SH-SY5Y (cell line): ENCODE measurements around the gene NPLOC4.

ENCODE experiments used
- GATA2 ChIP-seq: IDR thresholded peaks from 2 replicates; pipeline ENCODE4 v1.6.1; 2011; ENCODE audit warnings: mild to moderate bottlenecking, low read depth, low read length
- GATA3 ChIP-seq: IDR thresholded peaks from 2 replicates; pipeline ENCODE4 v1.6.1; 2011; ENCODE audit warnings: low read depth, mild to moderate bottlenecking, low read length, moderate library complexity

NPLOC4 gene

DNA sequence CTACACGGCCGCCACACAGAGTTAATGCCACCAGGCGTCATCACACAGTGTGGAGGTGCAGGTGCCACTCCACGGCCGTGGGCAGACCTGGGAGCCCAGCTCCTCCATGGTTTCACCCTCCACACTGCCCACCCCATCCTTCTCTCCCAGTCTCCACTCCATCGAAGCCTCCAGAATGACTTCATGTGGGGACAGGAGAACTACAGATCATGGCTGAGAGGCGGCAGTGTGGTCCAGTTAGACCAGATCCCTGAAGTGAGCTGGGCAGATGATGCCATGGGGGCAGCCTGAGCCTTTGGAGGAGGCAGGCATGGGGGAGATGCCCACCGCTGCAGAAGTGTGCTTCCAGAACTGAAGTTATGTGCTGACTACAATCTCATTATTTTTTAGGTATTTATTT lies 46.8 kb downstream of the NPLOC4 start:
- TF ChIP-seq GATA3, result no peak
- TF ChIP-seq GATA2, result no peak

DNA sequence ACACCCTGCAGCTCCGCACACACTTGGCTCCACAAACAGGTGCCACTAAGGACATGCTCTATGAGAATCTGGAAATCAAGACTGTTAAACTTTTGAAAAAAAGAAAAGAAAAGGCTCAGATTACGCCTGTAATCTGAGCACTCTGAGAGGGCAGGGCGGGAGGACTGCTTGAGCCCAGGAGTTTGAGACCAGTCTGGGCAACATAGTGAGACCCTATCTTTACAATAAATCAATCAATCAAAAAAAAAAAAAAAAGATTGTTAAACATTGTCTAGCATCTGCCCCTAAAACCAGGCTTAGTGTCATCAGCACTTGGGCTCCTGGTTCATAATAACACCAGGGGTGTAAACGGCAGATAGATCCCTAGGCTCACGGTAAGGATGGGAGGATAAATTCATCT lies 47.3 kb downstream of the NPLOC4 start:
- no peak for TF ChIP-seq GATA2
- TF ChIP-seq GATA3, result no peak

DNA sequence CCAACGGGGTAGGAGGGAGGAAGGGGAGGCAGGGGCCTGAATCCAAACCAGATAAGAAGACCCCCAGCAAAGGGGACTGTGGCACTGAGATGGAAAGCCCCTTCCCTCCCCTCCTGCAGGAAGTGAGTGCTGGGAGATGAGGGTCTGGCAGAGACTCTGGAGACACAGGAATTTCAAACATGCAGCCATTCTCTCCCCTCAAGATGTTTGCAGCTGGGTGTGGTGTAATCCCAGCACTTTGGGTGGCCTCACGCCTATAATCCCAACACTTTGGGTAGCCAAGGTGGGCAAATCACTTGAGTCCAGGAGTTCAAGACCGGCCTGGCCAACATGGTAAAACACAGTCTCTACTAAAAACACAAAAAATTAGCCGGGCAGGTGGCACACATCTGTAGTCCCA lies 50.8 kb downstream of the NPLOC4 start:
- no peak for TF ChIP-seq GATA3

DNA sequence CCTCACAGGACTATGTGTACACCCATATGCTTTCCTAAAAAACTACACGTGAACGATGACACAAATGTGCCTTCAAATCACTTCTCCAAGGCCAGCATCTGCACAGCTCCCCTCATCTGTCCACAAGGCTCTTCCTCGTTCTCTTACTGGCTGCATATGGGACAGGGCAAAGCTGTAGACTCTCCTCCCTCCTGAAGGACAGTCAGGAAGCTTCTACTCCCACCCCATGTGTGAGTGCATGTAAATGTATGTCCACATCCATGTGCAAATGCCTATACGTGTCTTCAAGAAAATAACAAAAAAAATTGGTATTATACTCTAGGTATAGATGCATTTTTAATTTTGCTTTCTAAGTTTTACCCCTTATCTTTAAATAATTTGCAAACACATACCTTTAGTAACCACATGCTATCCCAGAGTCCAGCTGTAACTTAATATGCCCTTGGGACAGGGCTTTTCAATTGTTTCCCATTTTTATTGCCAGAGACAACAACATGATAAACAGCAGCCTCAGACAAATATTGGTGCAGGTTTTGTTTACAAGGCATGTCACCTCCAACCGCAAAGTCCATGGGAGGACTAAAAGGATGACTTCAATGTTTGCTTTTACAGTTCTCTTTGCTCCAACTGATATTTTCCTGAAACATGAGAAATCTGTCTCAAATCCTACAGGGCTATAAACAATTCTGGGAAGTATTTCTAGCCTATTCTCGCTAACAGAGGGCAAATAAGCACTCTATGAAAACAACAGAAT lies 53.1 kb downstream of the NPLOC4 start:
- no peak for TF ChIP-seq GATA3
- TF ChIP-seq GATA2, result no peak

DNA sequence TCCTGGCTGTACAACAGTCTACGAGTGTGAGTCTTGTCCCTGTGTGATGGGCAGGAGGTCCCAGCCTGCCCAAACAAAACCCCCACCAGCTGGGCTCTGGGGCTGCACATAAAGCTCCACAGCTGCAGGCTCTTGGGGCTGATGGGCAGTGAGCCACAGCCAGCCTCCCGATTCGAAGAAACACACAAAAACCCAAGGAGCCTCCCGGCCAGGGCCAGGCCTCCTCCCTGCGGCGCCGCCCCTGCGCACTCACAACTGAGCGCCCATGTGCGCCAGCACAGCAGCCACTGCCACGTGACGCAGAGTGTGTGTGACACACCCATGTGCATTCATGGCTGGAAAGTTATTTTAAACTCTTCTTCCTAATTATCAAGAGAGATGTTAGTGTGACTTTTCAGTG lies 54.2 kb downstream of the NPLOC4 start:
- TF ChIP-seq GATA2 (no peak), GATA3 (no peak)

DNA sequence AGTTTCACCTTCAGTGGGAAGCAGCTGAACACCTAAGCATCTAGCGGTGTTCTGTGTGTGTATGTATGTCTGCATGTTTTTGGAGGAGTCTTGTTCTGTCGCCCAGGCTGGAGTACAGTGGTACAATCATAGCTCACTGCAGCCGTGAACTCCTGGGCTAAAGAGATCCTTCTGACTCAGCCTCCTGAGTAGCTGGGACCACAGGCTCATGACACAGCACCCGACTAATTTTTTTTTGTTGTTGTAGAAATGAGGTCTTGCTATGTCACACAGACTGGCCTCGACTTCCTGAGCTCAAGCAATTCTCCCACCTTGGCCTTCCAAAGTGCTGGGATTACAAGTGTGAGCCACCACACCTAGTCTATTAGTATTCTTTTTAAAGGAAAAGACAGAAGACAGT lies 54.6 kb downstream of the NPLOC4 start:
- TF ChIP-seq GATA3 (no peak), GATA2 (no peak)

DNA sequence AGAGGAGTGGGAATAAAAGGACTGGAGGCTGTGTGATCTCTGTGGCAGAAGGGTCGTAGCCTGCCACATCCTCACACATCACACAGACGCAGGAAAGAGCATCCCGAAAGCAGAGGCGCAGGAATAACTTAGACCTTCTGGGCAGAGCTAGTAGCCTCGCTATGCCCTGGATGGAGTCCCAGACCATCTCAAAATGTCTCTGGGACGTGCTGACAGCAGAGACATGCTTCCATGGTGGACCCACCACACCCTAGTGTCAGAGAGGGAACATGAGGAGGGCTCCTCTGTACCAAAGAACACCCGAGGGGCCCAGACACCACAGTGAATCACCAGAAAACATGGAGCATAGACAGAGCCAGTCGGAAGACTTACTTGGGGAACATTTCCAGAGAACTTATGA lies 55.2 kb downstream of the NPLOC4 start:
- TF ChIP-seq GATA2 (no peak), GATA3 (no peak)

DNA sequence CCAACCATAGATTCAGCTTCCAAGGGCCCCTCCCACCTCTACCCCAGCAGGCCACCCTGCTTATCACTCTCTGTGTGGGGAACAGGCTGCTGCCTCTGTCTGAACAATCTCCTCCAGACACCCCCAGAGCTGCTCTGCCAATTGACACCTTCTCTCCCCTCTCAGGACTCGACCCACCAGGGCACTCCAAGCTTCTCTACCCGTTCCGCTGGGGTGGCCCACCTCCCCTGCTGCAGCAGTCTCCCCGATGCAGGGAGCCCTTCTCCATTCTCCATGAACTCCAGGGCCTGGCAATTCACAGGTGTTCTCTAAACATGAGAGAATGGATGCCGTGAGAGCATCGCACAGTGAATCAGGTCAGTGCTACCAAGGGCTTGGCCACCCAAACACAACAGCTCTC lies 56.4 kb downstream of the NPLOC4 start:
- TF ChIP-seq GATA2 (no peak), GATA3 (no peak)

DNA sequence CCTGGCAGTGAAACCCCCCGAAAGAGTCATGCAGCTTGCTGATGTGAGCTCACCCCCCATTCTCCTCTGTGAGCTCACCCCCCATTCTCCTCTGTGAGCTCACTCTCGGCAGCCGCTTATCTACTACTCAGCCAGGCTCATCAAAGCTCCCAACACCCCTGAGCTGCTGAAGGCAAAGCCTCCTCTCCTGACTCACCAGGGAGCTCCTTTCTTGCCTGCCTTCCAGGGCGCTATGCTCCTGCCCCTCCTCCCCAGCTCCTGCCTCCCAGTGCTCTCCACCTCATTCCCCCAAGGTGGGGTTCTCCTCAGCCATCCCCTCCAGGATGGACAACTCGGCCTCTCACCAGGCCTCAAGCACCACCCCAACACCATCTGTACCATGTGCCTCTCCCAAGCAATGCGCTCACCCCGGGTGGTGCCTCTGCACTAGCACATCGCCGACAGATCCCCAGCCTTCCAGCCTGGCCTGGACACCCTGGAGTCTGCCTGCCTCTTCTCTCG lies 57.0 kb downstream of the NPLOC4 start:
- TF ChIP-seq GATA2, result no peak
- TF ChIP-seq GATA3, result no peak

DNA sequence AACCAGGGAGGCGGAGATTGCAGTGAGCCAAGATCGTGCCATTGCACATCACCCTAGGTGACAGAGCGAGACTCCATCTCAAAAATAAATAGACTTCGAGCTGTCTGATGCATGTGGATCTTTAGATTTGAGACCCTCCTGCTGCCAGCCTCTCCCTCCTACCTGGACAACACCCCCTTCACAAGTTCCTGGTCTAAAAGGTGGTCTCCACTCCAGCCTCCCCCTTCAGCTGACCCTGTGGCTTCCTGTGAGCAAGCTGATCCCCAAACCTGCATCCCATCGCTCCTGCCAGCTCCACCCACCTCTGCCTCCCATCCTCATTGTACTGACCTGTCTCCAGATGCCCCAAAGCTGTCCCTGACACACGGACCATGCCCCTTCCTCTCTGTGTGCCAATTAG lies 57.6 kb downstream of the NPLOC4 start:
- TF ChIP-seq GATA3, result no peak
- no peak for TF ChIP-seq GATA2

DNA sequence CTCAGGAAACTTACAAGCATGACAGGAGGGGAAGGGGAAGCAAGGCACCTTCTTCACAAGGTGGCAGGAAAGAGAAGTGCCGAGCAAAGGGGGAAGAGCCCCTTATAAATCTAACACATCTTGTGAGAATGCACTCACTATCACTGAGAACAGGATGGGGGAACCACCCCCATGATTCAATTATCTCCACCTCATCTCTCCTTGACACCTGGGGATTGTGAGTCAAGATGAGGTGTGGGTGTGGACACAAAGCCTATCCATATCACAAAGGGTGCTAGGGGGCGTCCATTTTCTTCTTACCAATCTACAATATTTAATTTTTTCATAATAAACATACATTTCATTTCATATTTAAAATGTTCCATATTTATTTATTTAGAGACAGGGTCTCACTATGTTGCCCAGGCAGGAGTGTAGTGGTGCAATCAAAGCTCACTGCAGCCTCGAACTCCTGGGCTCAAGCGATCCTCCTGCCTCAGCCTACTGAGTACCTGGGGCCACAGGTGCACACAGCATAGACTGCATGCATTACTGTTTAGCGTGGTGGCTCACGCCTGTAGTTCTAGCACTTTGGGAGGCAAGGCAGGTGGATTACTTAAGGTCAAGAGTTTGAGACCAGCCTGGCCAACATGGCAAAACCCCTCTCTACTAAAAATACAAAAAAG lies 58.2 kb downstream of the NPLOC4 start:
- TF ChIP-seq GATA3 (no peak), GATA2 (no peak)

DNA sequence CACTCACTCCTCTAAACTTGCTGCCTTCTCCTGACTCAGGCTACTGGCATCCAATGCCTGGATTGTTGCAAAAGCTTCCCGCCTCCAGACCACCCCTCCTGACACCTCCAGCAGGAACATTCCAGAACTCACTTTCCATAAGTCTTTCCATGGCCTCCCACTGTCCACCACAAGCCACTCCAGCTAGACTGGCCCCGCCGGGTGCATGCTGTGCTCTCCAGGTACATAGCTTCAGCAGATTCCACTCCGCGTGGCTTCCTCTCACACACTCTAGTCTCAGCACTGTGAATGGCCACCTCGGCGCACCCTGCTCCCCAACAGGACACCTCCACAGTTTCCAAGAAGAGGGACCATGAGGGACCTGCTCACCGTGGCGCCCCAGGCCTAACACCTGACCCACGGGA lies 58.9 kb downstream of the NPLOC4 start:
- TF ChIP-seq GATA3 (no peak), GATA2 (no peak)

DNA sequence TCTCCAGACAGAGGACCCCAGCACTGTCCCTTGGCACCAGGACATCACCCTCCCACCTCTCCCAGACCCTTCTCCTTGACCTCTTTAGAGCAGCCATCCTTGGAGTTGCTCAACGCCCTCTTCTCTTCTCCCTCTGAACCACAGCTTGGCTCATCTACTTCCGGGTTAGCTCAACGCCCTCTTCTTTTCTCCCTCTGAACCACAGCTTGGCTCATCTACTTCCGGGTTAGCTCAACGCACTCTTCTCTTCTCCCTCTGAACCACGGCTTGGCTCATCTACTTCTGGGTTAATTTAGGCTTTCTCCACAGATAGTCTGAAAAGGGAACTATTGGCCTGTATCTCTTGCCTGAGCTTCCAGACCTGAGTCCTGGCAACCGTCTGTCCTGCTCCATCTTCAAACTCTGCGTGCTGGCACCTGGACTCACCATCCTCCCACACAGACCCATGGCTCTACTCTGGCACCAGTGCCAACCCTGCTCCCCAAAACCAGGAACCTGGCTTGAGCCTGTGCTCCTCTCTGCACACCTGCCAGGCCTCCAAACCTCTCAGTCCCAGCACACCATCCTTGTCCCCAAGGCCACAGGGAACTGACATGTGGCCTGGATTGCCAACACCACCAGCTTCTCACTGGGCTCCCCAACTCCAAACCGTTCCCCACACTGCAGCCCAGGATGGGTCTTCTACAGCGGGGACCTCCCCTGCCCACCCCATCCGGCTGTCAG lies 59.5 kb downstream of the NPLOC4 start:
- TF ChIP-seq GATA2, result no peak
- TF ChIP-seq GATA3, result no peak

DNA sequence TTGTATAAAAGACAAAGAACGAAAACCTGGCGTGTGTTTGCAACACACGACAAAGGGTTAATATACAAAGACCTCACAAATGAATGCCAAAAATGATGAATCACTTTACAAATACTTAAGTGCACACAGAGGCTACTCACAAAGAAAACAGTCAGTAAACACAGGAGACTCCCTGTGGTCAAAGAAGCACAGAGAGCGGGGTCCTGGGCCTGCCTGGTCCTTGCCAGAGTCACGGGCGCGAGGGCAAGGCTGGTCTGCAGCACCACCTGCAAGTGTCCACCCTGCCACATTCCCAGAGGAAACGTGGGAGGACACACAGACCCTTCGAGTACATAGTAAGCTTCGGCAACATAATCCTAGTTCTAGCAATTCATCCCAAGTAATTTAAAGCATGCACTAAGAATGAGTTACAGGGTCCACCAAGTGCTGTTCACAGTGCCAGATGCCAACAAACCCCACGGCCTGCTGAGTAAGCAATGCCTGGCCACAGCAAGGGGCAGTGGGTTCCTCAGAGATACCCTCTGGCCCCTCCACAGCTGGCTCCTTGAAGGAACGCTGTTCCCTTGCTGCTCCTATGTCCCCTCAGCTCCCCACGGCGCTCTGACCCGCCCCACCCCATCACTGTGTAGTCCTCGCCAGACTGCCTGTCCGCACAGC lies 60.2 kb downstream of the NPLOC4 start:
- TF ChIP-seq GATA3, result no peak
- TF ChIP-seq GATA2, result no peak
